ENCODE results near the gene SLC5A11. TPM values are rescaled to one million over a fixed set of nuclear protein-coding genes. Genes with fewer than 3 reads are reported as not detected.

SLC5A11 gene, protein sequence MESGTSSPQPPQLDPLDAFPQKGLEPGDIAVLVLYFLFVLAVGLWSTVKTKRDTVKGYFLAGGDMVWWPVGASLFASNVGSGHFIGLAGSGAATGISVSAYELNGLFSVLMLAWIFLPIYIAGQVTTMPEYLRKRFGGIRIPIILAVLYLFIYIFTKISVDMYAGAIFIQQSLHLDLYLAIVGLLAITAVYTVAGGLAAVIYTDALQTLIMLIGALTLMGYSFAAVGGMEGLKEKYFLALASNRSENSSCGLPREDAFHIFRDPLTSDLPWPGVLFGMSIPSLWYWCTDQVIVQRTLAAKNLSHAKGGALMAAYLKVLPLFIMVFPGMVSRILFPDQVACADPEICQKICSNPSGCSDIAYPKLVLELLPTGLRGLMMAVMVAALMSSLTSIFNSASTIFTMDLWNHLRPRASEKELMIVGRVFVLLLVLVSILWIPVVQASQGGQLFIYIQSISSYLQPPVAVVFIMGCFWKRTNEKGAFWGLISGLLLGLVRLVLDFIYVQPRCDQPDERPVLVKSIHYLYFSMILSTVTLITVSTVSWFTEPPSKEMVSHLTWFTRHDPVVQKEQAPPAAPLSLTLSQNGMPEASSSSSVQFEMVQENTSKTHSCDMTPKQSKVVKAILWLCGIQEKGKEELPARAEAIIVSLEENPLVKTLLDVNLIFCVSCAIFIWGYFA
- total RNA-seq (2021) = 3.7 and 5.7 TPM in 2 replicates
- percentile 45 among the genes with signal in this experiment for Bru-seq, nascent RNA
- percentile 46 among the genes with signal in this experiment for BruChase-seq, experiment 1, labeled RNA remaining after a 2-hour chase
- BruChase-seq, experiment 2, labeled RNA remaining after a 6-hour chase = percentile 45 among the genes with signal in this experiment
- long read RNA-seq, partial matches to known transcripts = 0 of 4 reads
- long read RNA-seq, other reads (novel, unspliced or antisense) = 3 of 4 reads

DNA sequence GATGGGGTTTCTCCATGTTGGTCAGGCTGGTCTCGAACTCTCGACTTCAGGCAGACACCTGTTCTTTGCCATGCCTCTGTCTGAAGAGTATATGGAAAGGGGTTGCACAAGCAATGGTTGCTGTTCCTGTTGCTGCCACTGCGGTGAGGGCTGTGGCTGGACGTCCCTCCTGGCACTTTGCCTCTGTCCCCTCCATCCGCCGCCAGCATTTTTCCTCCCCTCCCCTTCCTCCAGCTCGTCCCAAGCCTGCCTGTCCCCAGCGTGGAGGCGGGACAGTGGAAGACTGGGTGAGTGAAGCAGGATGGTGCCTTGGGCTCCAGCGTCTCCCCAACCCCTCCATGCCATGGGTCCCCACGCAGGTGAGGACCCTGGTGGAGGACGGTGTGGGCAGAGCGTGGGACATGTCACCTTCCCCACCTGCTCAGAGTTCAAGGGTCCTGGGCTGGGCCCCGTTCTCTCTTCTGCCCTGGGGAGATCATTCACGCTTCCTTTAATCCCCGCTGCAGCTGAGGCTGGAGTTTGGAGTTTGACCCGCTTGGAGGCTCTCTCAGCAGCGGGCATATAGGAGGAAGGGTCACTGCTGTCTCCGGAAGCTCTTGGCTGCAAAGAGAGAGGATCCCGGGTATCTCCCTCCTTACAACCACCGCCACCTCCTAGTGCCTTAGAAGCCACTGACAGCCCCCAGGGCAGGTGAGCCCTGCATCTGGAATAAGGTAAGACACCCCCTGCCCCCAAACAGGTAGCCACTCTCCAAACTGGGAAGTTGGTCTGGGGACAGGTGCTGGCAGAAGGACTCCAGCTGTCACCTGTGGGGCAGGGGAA, at the start of gene SLC5A11:
Gene SLC5A11, plus strand, starts transcription at position 238 of the 822 bp plus-strand sequence. CDS start 12,681 bp downstream, outside the sequence.
- H3K36me3 ChIP-seq (ENCODE audit: low read depth) = no peaks in the 10 kb centered on the region
- H3K27ac ChIP-seq = peak within 1 kb of the TSS; percentile 80
- no peaks in the 10 kb centered on the region for H3K9me3 ChIP-seq (ENCODE audit: insufficient read depth, low read depth)
- no peaks in the 10 kb centered on the region for H4K20me1 ChIP-seq (ENCODE audit: insufficient read depth)
- no peaks in the 10 kb centered on the region for H3K27me3 ChIP-seq (ENCODE audit: insufficient read depth, low read depth)
- intact Hi-C loops (cut with micrococcal nuclease; ENCODE audit: unreplicated experiment) = loop anchor here (2.0 to 10.0 kb wide), 2 partner anchors 139 to 203 kb away; no protein-coding TSS in a partner anchor
- H3K4me2 ChIP-seq = peak within 1 kb of the TSS; percentile 43
- H3K4me1 ChIP-seq (replicated peaks; ENCODE audit: insufficient read depth) = peaks cover 37% of the 10 kb centered on the region
- H3K9me2 ChIP-seq (ENCODE audit: insufficient read depth) = no peaks in the 10 kb centered on the region
- CTCF ChIA-PET = interaction anchor here (0.5 to 1.3 kb wide), 3 partner anchors 11 to 30 kb away, joined by 3 to 10 read pairs (median 3); no protein-coding TSS in a partner anchor
- H3K4me3 ChIP-seq = no peak within 1 kb of the TSS
- no TSS peak for BruUV-seq (replicated peaks)
- no peaks in the 10 kb centered on the region for H3K79me2 ChIP-seq (ENCODE audit: low read depth)
- POLR2A ChIA-PET (ENCODE audit: unreplicated experiment) = interaction anchor here (0.6 kb wide), 1 partner anchor 448 kb away, joined by 4 read pairs; no protein-coding TSS in a partner anchor
- TF ChIP-seq, protein P1, sequence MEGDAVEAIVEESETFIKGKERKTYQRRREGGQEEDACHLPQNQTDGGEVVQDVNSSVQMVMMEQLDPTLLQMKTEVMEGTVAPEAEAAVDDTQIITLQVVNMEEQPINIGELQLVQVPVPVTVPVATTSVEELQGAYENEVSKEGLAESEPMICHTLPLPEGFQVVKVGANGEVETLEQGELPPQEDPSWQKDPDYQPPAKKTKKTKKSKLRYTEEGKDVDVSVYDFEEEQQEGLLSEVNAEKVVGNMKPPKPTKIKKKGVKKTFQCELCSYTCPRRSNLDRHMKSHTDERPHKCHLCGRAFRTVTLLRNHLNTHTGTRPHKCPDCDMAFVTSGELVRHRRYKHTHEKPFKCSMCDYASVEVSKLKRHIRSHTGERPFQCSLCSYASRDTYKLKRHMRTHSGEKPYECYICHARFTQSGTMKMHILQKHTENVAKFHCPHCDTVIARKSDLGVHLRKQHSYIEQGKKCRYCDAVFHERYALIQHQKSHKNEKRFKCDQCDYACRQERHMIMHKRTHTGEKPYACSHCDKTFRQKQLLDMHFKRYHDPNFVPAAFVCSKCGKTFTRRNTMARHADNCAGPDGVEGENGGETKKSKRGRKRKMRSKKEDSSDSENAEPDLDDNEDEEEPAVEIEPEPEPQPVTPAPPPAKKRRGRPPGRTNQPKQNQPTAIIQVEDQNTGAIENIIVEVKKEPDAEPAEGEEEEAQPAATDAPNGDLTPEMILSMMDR (conservative IDR thresholded peaks at IDR 0.05) = no peak
- TF ChIP-seq EZH2 (IDR thresholded peaks at IDR 0.05; ENCODE audit: low read depth) = no peak
- no peak within 1 kb of the TSS for H2AFZ ChIP-seq
- H3F3A ChIP-seq (ENCODE audit: insufficient read depth, low read depth) = peaks cover 28% of the 10 kb centered on the region
- no peak for DNase-seq

DNA sequence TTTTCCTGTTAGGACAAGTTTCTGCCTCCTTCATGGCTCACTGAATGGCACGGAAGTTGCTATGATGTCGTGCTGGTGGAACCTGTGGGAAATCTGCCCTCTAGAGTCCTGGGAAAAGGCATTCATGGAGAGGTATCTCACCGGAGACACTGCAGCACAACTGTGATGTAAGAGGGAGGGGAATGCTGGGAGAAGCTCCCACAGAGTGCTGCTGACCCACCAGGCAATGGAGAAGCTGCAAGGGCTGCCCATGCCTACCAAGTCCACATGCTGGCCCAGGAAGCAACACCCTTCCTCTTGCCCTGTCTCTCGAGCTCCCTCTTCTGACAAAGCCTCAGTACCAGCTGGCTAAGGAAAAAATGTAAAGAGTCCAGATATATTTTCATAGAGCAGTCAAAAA, 45.2 kb upstream of the SLC5A11 start:
- POLR2A ChIA-PET (ENCODE audit: unreplicated experiment) = interaction anchor here (0.5 kb wide), 1 partner anchor 241 kb away, joined by 10 read pairs; no protein-coding TSS in a partner anchor
- no TSS peak for BruUV-seq (replicated peaks)

More for the DNA sequence above, 45.2 kb upstream of the SLC5A11 start:
- CTCF ChIA-PET = interaction anchor here (0.9 kb wide), 2 partner anchors 220 to 233 kb away, joined by 3 to 8 read pairs; no protein-coding TSS in a partner anchor
- H3K4me1 ChIP-seq (replicated peaks; ENCODE audit: insufficient read depth) = no peaks in the 10 kb centered on the region
- no peaks in the 10 kb centered on the region; the same call in none of the 2 replicates for H4K20me1 ChIP-seq (ENCODE audit: insufficient read depth)
- H3K27ac ChIP-seq = no peak overlapping the region
- peaks cover 36% of the 10 kb centered on the region; the same call in 1 of the 2 replicates for H3F3A ChIP-seq (ENCODE audit: insufficient read depth, low read depth)
- H3K79me2 ChIP-seq (ENCODE audit: low read depth) = no peaks in the 10 kb centered on the region
- TF ChIP-seq, protein P1 (conservative IDR thresholded peaks at IDR 0.05) = peak; percentile 65
- TF ChIP-seq EZH2 (IDR thresholded peaks at IDR 0.05; ENCODE audit: low read depth) = no peak
- no peak overlapping the region for H2AFZ ChIP-seq
- peaks cover 60% of the 10 kb centered on the region for H3K36me3 ChIP-seq (ENCODE audit: low read depth)
- intact Hi-C loops (cut with micrococcal nuclease; ENCODE audit: unreplicated experiment) = loop anchor here (1.0 to 5.0 kb wide), 2 partner anchors 220 to 233 kb away; no protein-coding TSS in a partner anchor
- H3K9me2 ChIP-seq (ENCODE audit: insufficient read depth) = no peaks in the 10 kb centered on the region
- H3K27me3 ChIP-seq (ENCODE audit: insufficient read depth, low read depth) = no peaks in the 10 kb centered on the region
- no peak overlapping the region for H3K4me3 ChIP-seq
- H3K9me3 ChIP-seq (ENCODE audit: insufficient read depth, low read depth) = no peaks in the 10 kb centered on the region
- DNase-seq = peak in 1 of 2 experiments; percentile 26
- no peak overlapping the region for H3K4me2 ChIP-seq
